HG03066 (cell line): ENCODE data around the gene STAB1.

Experiments used
- ATAC-seq: cut with Tn5 transposase; IDR thresholded peaks from one replicate; pipeline ENCODE4 v1.9.1; 2021; ENCODE audit warnings: low read depth; ENCODE audit not compliant: unreplicated experiment

STAB1 gene

GRCh38 chr3:52484680-52485461 is 10.3 kb upstream of the STAB1 start:
- no peak for ATAC-seq

DNA sequence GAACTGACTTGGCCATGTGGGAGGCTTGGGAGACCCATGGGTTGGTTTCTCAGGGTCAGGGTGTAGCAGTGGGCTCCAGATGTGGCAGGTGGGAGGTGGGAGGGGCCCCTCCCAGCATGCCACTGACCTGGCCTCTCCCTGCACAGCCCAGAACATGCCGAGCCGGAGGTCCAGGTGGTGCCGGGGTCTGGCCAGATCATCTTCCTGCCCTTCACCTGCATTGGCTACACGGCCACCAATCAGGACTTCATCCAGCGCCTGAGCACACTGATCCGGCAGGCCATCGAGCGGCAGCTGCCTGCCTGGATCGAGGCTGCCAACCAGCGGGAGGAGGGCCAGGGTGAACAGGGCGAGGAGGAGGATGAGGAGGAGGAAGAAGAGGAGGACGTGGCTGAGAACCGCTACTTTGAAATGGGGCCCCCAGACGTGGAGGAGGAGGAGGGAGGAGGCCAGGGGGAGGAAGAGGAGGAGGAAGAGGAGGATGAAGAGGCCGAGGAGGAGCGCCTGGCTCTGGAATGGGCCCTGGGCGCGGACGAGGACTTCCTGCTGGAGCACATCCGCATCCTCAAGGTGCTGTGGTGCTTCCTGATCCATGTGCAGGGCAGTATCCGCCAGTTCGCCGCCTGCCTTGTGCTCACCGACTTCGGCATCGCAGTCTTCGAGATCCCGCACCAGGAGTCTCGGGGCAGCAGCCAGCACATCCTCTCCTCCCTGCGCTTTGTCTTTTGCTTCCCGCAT is 7.9 kb upstream of the STAB1 start:
- no peak for ATAC-seq

DNA sequence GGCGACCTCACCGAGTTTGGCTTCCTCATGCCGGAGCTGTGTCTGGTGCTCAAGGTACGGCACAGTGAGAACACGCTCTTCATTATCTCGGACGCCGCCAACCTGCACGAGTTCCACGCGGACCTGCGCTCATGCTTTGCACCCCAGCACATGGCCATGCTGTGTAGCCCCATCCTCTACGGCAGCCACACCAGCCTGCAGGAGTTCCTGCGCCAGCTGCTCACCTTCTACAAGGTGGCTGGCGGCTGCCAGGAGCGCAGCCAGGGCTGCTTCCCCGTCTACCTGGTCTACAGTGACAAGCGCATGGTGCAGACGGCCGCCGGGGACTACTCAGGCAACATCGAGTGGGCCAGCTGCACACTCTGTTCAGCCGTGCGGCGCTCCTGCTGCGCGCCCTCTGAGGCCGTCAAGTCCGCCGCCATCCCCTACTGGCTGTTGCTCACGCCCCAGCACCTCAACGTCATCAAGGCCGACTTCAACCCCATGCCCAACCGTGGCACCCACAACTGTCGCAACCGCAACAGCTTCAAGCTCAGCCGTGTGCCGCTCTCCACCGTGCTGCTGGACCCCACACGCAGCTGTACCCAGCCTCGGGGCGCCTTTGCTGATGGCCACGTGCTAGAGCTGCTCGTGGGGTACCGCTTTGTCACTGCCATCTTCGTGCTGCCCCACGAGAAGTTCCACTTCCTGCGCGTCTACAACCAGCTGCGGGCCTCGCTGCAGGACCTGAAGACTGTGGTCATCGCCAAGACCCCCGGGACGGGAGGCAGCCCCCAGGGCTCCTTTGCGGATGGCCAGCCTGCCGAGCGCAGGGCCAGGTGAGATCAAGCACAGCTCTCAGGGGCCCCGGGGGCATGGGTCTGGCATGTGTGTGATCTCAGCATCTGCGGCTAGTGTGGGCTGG is 7.1 kb upstream of the STAB1 start:
- no peak for ATAC-seq

- ATAC-seq: no peak
Observed at GRCh38 chr3:52488746-52489145, 6.4 kb upstream of the STAB1 start.

DNA sequence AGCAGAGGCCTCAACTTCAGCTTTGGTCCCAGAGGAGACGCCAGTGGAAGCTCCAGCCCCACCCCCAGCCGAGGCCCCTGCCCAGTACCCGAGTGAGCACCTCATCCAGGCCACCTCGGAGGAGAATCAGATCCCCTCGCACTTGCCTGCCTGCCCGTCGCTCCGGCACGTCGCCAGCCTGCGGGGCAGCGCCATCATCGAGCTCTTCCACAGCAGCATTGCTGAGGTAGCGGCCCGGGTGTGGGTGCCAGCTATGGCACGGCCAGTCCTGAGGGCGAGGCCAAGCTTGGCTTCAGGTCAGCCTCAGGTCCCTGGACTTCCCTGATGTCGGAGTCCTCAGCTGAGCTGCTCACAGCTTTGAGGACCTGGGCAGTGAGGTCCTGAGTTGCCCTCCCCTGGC is 5.7 kb upstream of the STAB1 start:
- no peak for ATAC-seq

- ATAC-seq: no peak
Observed at GRCh38 chr3:52490035-52490938, 4.9 kb upstream of the STAB1 start.

- no peak for ATAC-seq
Observed at GRCh38 chr3:52490939-52491526, 4.1 kb upstream of the STAB1 start.

GRCh38 chr3:52492059-52492458 is 3.1 kb upstream of the STAB1 start:
- no peak for ATAC-seq

- ATAC-seq: no peak
Observed at GRCh38 chr3:52493232-52494017, 1.7 kb upstream of the STAB1 start.

DNA sequence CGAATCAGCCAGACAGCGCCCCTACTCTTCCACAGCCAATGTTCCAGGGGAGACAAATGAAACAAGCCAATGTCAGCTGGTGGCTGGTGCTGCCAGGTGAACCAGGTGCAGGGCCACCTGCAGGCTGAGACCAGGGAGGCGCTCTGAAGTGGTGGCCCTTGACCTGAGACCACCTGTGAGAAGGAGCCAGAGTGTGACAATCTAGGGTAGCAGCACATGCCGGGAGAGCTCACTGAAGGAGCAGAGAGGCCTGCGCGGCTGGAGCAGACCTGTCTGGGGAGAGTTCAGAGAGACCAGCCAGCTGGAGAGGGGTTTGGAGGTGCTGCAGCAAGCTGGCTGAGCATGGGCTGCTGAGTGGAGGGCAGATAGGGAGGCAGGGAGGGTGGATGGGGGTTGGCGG is 693 bp upstream of the STAB1 start:
- ATAC-seq: no peak

- ATAC-seq: no peak
Observed at GRCh38 chr3:52495777-52496602, 852 bp downstream of the STAB1 start.

GRCh38 chr3:52498137-52499054 is 3.3 kb downstream of the STAB1 start:
- no peak for ATAC-seq

- no peak for ATAC-seq
Observed at GRCh38 chr3:52501046-52501445, 5.9 kb downstream of the STAB1 start.

- no peak for ATAC-seq
Observed at GRCh38 chr3:52502001-52502400, 6.9 kb downstream of the STAB1 start.

DNA sequence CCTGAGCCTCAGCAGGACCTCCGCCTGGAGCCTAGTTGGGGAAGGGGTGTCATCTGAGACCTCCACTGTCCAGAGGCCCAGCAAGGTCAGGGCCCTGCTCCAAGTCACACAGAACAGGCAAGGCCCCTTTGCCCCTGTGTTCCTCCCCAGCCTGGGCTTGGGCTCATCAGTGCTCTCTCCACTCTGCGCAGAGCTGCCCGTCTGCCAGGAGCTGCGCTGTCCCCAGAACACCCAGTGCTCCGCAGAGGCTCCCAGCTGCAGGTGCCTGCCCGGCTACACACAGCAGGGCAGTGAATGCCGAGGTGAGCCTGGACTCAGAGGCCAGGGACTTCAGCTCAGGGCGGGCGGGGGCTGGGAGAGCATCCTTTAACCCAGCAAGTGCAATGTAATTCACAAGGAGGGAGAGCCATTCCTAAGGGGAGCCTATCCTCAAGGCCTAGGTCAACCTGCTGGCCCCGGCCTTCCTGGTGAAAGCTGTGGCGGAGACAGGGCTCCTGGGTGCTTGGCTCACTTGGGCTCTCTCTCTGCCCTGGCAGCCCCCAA is 7.7 kb downstream of the STAB1 start:
- no peak for ATAC-seq

- ATAC-seq: no peak
Observed at GRCh38 chr3:52503788-52504424, 8.8 kb downstream of the STAB1 start.
